ENCODE results near the gene VWA8. TPM values are rescaled to one million over a fixed set of nuclear protein-coding genes. Genes with fewer than 3 reads are reported as not detected.

Gene VWA8
- total and polyA plus RNA-seq, 4 donors: 9.8 to 35.7 (median 18.5) TPM

DNA sequence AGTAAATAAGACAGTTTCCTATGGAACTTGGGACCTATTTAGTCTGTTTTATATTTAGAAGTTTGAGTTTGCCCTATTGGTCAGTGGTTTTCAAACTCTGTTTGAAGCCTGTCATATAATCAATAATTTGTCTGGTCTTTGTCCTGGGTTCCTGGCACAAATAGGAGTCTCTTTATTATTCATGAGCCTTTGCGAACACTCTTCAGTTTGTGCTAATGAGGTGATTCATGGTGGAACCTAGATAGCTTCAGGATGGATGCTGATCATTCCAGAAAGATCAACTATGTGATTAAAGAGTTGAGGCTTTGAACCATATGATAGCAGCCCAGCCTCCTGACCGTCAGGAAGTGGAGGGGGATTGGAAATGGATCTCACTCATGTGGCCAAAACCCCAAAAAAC, 10.0 kb upstream of the VWA8 start:
- no peaks in the 10 kb centered on the region for H3K9me3 ChIP-seq (ENCODE audit: control insufficient read depth, insufficient read depth, low read length)
- H3K4me3 ChIP-seq (ENCODE audit: low read depth, low read length): no peak overlapping the region
- no peak for DNase-seq (ENCODE audit: low read depth in 4 of 6, low spot score in 6 of 6)
- WGBS (ENCODE audit: insufficient coverage): no CpG with 5 or more reads among the region's 2 CpGs
- no peaks in the 10 kb centered on the region for H3K36me3 ChIP-seq (ENCODE audit: control insufficient read depth, insufficient read depth, low read length)
- H3K4me1 ChIP-seq (ENCODE audit: control insufficient read depth, insufficient read depth, low read length): no peaks in the 10 kb centered on the region
- no peaks in the 10 kb centered on the region for H3K27me3 ChIP-seq (ENCODE audit: control insufficient read depth, insufficient read depth, low read length)
- H3K27ac ChIP-seq (ENCODE audit: low read depth, low read length): no peak overlapping the region

GRCh38 chr13:41970022-41970421, 9.1 kb upstream of the VWA8 start:
- no peak overlapping the region for H3K4me3 ChIP-seq (ENCODE audit: low read depth, low read length)
- H3K27me3 ChIP-seq (ENCODE audit: control insufficient read depth, insufficient read depth, low read length): no peaks in the 10 kb centered on the region
- no peaks in the 10 kb centered on the region for H3K9me3 ChIP-seq (ENCODE audit: control insufficient read depth, insufficient read depth, low read length)
- H3K27ac ChIP-seq (ENCODE audit: low read depth, low read length): no peak overlapping the region
- no peaks in the 10 kb centered on the region for H3K4me1 ChIP-seq (ENCODE audit: control insufficient read depth, insufficient read depth, low read length)
- H3K36me3 ChIP-seq (ENCODE audit: control insufficient read depth, insufficient read depth, low read length): no peaks in the 10 kb centered on the region
- DNase-seq (ENCODE audit: low read depth in 4 of 6, low spot score in 6 of 6): no peak

GRCh38 chr13:41969072-41969471, 8.2 kb upstream of the VWA8 start:
- Histone ChIP-seq H3K27me3 (ENCODE audit: control insufficient read depth, insufficient read depth, low read length) (no peaks in the 10 kb centered on the region), H3K9me3 (ENCODE audit: control insufficient read depth, insufficient read depth, low read length) (no peaks in the 10 kb centered on the region), H3K27ac (ENCODE audit: low read depth, low read length) (no peak overlapping the region), H3K4me1 (ENCODE audit: control insufficient read depth, insufficient read depth, low read length) (no peaks in the 10 kb centered on the region), H3K36me3 (ENCODE audit: control insufficient read depth, insufficient read depth, low read length) (no peaks in the 10 kb centered on the region), H3K4me3 (ENCODE audit: low read depth, low read length) (no peak overlapping the region)
- DNase-seq (ENCODE audit: low read depth in 4 of 6, low spot score in 6 of 6): no peak
- 72% methylated on average over 3 of the region's 4 CpGs for WGBS (ENCODE audit: insufficient coverage)

DNA sequence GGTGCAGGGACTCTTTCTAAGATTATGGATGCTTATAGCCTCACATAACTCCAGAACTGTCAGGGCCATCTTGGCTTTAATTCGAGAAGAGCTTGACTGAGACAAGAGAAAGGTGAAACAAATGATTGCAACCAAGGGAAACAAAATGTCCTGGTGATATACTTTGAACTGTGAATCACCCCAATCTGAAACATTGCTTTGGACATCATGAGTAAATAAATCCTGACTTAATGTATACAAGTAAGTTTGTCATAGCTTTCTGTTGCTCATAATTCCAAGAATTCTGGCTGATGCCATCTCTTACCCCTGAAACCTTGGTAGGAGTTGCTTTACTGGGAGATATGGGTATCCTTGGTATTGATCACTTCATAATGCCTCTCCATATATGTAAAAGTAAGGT, 5.8 kb upstream of the VWA8 start:
- H3K36me3 ChIP-seq (ENCODE audit: control insufficient read depth, insufficient read depth, low read length): no peaks in the 10 kb centered on the region
- H3K27ac ChIP-seq (ENCODE audit: low read depth, low read length): no peak overlapping the region
- no CpG with 5 or more reads among the region's 1 CpG for WGBS (ENCODE audit: insufficient coverage)

GRCh38 chr13:41962994-41963393, 2.1 kb upstream of the VWA8 start:
- peaks cover 6% of the 10 kb centered on the region for H3K4me1 ChIP-seq (ENCODE audit: control insufficient read depth, insufficient read depth, low read length)
- WGBS (ENCODE audit: insufficient coverage): 81% methylated on average over 1 of the region's 1 CpG
- H3K9me3 ChIP-seq (ENCODE audit: control insufficient read depth, insufficient read depth, low read length): no peaks in the 10 kb centered on the region
- no peaks in the 10 kb centered on the region for H3K27me3 ChIP-seq (ENCODE audit: control insufficient read depth, insufficient read depth, low read length)
- H3K36me3 ChIP-seq (ENCODE audit: control insufficient read depth, insufficient read depth, low read length): no peaks in the 10 kb centered on the region
- no peak for DNase-seq (ENCODE audit: low read depth in 4 of 6, low spot score in 6 of 6)
- H3K27ac ChIP-seq (ENCODE audit: low read depth, low read length): no peak overlapping the region
- H3K4me3 ChIP-seq (ENCODE audit: low read depth, low read length): no peak overlapping the region

More for the DNA sequence above, 5.8 kb upstream of the VWA8 start:
- DNase-seq (ENCODE audit: low read depth in 4 of 6, low spot score in 6 of 6): no peak
- H3K4me1 ChIP-seq (ENCODE audit: control insufficient read depth, insufficient read depth, low read length): no peaks in the 10 kb centered on the region
- no peak overlapping the region for H3K4me3 ChIP-seq (ENCODE audit: low read depth, low read length)
- no peaks in the 10 kb centered on the region for H3K27me3 ChIP-seq (ENCODE audit: control insufficient read depth, insufficient read depth, low read length)
- no peaks in the 10 kb centered on the region for H3K9me3 ChIP-seq (ENCODE audit: control insufficient read depth, insufficient read depth, low read length)

GRCh38 chr13:41961466-41961760, 504 bp upstream of the VWA8 start:
- WGBS (ENCODE audit: insufficient coverage): 0% methylated on average over 1 of the region's 6 CpGs
- Histone ChIP-seq H3K27me3 (ENCODE audit: control insufficient read depth, insufficient read depth, low read length) (no peaks in the 10 kb centered on the region), H3K27ac (ENCODE audit: low read depth, low read length) (peak overlapping the region; percentile 68)

DNA sequence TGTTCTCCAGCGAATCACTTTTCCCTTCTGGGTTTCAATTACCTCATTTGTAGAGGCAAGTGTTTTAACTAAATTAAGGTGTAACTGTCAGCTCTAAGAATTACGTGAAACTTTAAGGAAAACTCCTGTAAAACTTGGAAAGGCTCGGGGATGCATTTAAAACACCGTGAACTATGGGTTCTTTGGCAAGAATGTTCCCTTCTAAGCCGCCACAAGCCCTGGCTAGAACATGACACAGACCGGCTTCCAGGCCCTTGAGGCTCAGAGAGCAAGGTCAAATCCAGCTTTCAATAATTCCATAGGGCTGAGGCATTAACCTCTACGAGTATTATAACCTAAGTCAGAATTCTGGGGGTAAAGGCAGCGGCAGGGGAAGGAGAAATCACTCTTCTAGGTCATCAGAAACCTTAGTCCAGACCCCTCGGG, 685 bp downstream of the VWA8 start:
- H3K4me1 ChIP-seq (ENCODE audit: control insufficient read depth, insufficient read depth, low read length): peaks cover 6% of the 10 kb centered on the region
- DNase-seq (ENCODE audit: low read depth in 4 of 6, low spot score in 6 of 6): peak in 3 of 6 donors; percentile 10 to 29 (median 16)
- H3K27ac ChIP-seq (ENCODE audit: low read depth, low read length): peak overlapping the region; percentile 48
- H3K4me3 ChIP-seq (ENCODE audit: low read depth, low read length): peak overlapping the region; percentile 73
- H3K9me3 ChIP-seq (ENCODE audit: control insufficient read depth, insufficient read depth, low read length): no peaks in the 10 kb centered on the region
- no peaks in the 10 kb centered on the region for H3K36me3 ChIP-seq (ENCODE audit: control insufficient read depth, insufficient read depth, low read length)
- no peaks in the 10 kb centered on the region for H3K27me3 ChIP-seq (ENCODE audit: control insufficient read depth, insufficient read depth, low read length)
- WGBS (ENCODE audit: insufficient coverage): 5% methylated on average over 5 of the region's 9 CpGs

More at GRCh38 chr13:41961466-41961760, 504 bp upstream of the VWA8 start:
- Histone ChIP-seq H3K4me1 (ENCODE audit: control insufficient read depth, insufficient read depth, low read length) (peaks cover 6% of the 10 kb centered on the region), H3K36me3 (ENCODE audit: control insufficient read depth, insufficient read depth, low read length) (no peaks in the 10 kb centered on the region), H3K4me3 (ENCODE audit: low read depth, low read length) (peak overlapping the region; percentile 73), H3K9me3 (ENCODE audit: control insufficient read depth, insufficient read depth, low read length) (no peaks in the 10 kb centered on the region)
- no peak for DNase-seq (ENCODE audit: low read depth in 4 of 6, low spot score in 6 of 6)

DNA sequence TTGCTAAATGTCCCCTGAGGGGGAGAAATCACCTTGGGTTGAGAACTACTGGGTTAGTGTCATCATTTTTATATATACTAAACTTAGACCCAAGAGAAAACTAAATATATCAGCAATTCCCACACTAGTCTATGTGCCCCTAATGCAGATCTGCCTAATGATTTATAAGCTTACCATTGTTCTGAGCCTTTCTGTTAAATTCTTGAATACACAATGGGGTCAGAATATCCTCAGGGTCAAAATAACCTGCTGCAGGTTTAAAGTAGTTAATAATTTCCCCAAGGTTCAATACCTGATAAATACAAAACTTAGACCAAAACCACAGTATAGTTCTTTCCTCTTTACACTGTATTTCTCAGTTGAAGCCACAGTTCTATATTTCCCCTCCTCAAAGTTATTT, 4.6 kb downstream of the VWA8 start:
- no peaks in the 10 kb centered on the region for H3K36me3 ChIP-seq (ENCODE audit: control insufficient read depth, insufficient read depth, low read length)
- no peak overlapping the region for H3K27ac ChIP-seq (ENCODE audit: low read depth, low read length)
- H3K4me3 ChIP-seq (ENCODE audit: low read depth, low read length): no peak overlapping the region
- no peaks in the 10 kb centered on the region for H3K9me3 ChIP-seq (ENCODE audit: control insufficient read depth, insufficient read depth, low read length)
- H3K4me1 ChIP-seq (ENCODE audit: control insufficient read depth, insufficient read depth, low read length): peaks cover 6% of the 10 kb centered on the region
- no peaks in the 10 kb centered on the region for H3K27me3 ChIP-seq (ENCODE audit: control insufficient read depth, insufficient read depth, low read length)
- no peak for DNase-seq (ENCODE audit: low read depth in 4 of 6, low spot score in 6 of 6)

- no peak overlapping the region for H3K4me3 ChIP-seq (ENCODE audit: low read depth, low read length)
- no peak for DNase-seq (ENCODE audit: low read depth in 4 of 6, low spot score in 6 of 6)
- no peaks in the 10 kb centered on the region for H3K36me3 ChIP-seq (ENCODE audit: control insufficient read depth, insufficient read depth, low read length)
- H3K9me3 ChIP-seq (ENCODE audit: control insufficient read depth, insufficient read depth, low read length): no peaks in the 10 kb centered on the region
- H3K4me1 ChIP-seq (ENCODE audit: control insufficient read depth, insufficient read depth, low read length): peaks cover 6% of the 10 kb centered on the region
- H3K27ac ChIP-seq (ENCODE audit: low read depth, low read length): no peak overlapping the region
- no peaks in the 10 kb centered on the region for H3K27me3 ChIP-seq (ENCODE audit: control insufficient read depth, insufficient read depth, low read length)
- 98% methylated on average over 5 of the region's 5 CpGs for WGBS (ENCODE audit: insufficient coverage)
Measured at GRCh38 chr13:41955605-41956004, 5.3 kb downstream of the VWA8 start.

DNA sequence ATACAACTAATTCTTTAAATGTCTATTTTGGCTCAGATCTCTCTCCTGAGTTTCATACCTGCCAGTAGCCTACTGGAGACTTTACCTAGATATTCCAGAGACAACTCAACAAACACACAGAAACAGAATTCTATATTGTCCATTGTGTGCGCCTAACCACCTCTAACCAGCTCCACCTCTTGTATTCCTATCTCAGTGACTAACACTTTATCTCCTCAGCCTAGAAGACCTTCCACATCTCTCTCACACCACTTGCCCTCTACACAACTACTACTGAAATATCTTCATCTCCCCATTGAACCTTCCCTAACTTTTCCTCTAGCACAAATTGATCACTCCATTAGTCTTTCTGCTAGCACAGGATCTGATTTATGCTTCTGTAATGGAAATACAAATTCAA, 6.7 kb downstream of the VWA8 start:
- no peak for DNase-seq (ENCODE audit: low read depth in 4 of 6, low spot score in 6 of 6)
- H3K4me1 ChIP-seq (ENCODE audit: control insufficient read depth, insufficient read depth, low read length): no peaks in the 10 kb centered on the region
- H3K27me3 ChIP-seq (ENCODE audit: control insufficient read depth, insufficient read depth, low read length): no peaks in the 10 kb centered on the region
- WGBS (ENCODE audit: insufficient coverage): 100% methylated on average over 1 of the region's 1 CpG
- H3K27ac ChIP-seq (ENCODE audit: low read depth, low read length): no peak overlapping the region
- no peaks in the 10 kb centered on the region for H3K9me3 ChIP-seq (ENCODE audit: control insufficient read depth, insufficient read depth, low read length)
- no peaks in the 10 kb centered on the region for H3K36me3 ChIP-seq (ENCODE audit: control insufficient read depth, insufficient read depth, low read length)
- H3K4me3 ChIP-seq (ENCODE audit: low read depth, low read length): no peak overlapping the region

Data from spinal cord (tissue), 10 donors.